DOHH2 (cell line): ENCODE measurements around the gene PTK7.

Experiments used
- H3F3A ChIP-seq: fragments of 200-600 bp; sonication (generic), shearing (Covaris generic); 2 replicates; pipeline ENCODE4 v1.6.0; 2016; ENCODE audit warnings: antibody characterized with exemption, mild to moderate bottlenecking; ENCODE audit not compliant: control insufficient read depth, insufficient read depth
- H3K27ac ChIP-seq: fragments of 200-600 bp; sonication (generic); 2 replicates; pipeline ENCODE4 v1.5.1; 2014; ENCODE audit warnings: low read depth, mild to moderate bottlenecking, low read length, moderate library complexity
- H3K27me3 ChIP-seq: fragments of 200-600 bp; sonication (generic); 2 replicates; pipeline ENCODE4 v1.6.1; 2014; ENCODE audit warnings: mild to moderate bottlenecking, low read length, mixed read lengths; ENCODE audit not compliant: control insufficient read depth
- H3K36me3 ChIP-seq: fragments of 200-600 bp; sonication (generic); 2 replicates; pipeline ENCODE4 v1.6.1; 2014; ENCODE audit warnings: mild to moderate bottlenecking, low read length, moderate library complexity, mixed read lengths; ENCODE audit not compliant: control insufficient read depth
- H3K4me1 ChIP-seq: fragments of 200-600 bp; sonication (generic); 2 replicates; pipeline ENCODE4 v1.6.1; 2014; ENCODE audit warnings: mild to moderate bottlenecking, low read length, mixed read lengths; ENCODE audit not compliant: control insufficient read depth
- H3K4me2 ChIP-seq: fragments of 200-600 bp; sonication (generic); 2 replicates; pipeline ENCODE4 v1.6.0; 2014; ENCODE audit warnings: mild to moderate bottlenecking, low read length, moderate library complexity
- H3K4me3 ChIP-seq: fragments of 200-600 bp; sonication (generic); 2 replicates; pipeline ENCODE4 v1.5.1; 2014; ENCODE audit warnings: mild to moderate bottlenecking, low read length, mixed read lengths
- H3K79me2 ChIP-seq: fragments of 200-600 bp; sonication (generic); 2 replicates; pipeline ENCODE4 v1.6.1; 2014; ENCODE audit warnings: mild to moderate bottlenecking, low read length, mixed read lengths; ENCODE audit not compliant: control insufficient read depth
- H3K9me2 ChIP-seq: fragments of 200-600 bp; sonication (generic); replicated peaks from 2 replicates; pipeline ENCODE4 v1.6.1; 2014; ENCODE audit warnings: mild to moderate bottlenecking, low read length, mixed read lengths; ENCODE audit not compliant: control insufficient read depth
- H3K9me3 ChIP-seq: fragments of 200-600 bp; sonication (generic); 2 replicates; pipeline ENCODE4 v1.6.1; 2014; ENCODE audit warnings: antibody characterized with exemption, low read length, mixed read lengths; ENCODE audit not compliant: control insufficient read depth, insufficient read depth
- H4K20me1 ChIP-seq: fragments of 200-600 bp; sonication (generic); 2 replicates; pipeline ENCODE4 v1.6.0; 2014; ENCODE audit warnings: low read depth, mild to moderate bottlenecking, antibody characterized with exemption, low read length, moderate library complexity; ENCODE audit not compliant: control insufficient read depth, insufficient read depth
- CTCF ChIP-seq: fragments of 200-600 bp; sonication (generic); IDR thresholded peaks from one replicate; pipeline ENCODE4 v1.5.1; 2014; ENCODE audit warnings: antibody characterized with exemption, mild to moderate bottlenecking, low read depth, low read length; ENCODE audit not compliant: poor library complexity, severe bottlenecking
- EZH2phosphoT487 ChIP-seq: fragments of 200-600 bp; sonication (generic); IDR thresholded peaks from 2 replicates; pipeline ENCODE4 v1.6.1; 2017; ENCODE audit warnings: borderline replicate concordance, mild to moderate bottlenecking, antibody characterized with exemption, low read length, moderate library complexity, mixed read lengths

The PTK7 gene

GRCh38 chr6:43189776-43190304, 113.7 kb downstream of the PTK7 start:
- no peak overlapping the region for H3K4me2 ChIP-seq
- no peaks in the 10 kb centered on the region for H3F3A ChIP-seq
- H3K27me3 ChIP-seq, result no peaks in the 10 kb centered on the region
- no peak for TF ChIP-seq CTCF
- TF ChIP-seq EZH2phosphoT487, result no peak
- peaks cover 60% of the 10 kb centered on the region for H3K36me3 ChIP-seq
- no peak overlapping the region for H3K27ac ChIP-seq
- no peaks in the 10 kb centered on the region for H3K9me3 ChIP-seq
- no peaks in the 10 kb centered on the region for H3K79me2 ChIP-seq
- H3K9me2 ChIP-seq, result no peaks in the 10 kb centered on the region
- no peaks in the 10 kb centered on the region for H3K4me1 ChIP-seq
- H3K4me3 ChIP-seq, result no peak overlapping the region
- H4K20me1 ChIP-seq, result no peaks in the 10 kb centered on the region

- H3K36me3 ChIP-seq, result peaks cover 49% of the 10 kb centered on the region
Measured at GRCh38 chr6:43192911-43193310, 116.8 kb downstream of the PTK7 start.

GRCh38 chr6:43193929-43194328, 117.8 kb downstream of the PTK7 start:
- Histone ChIP-seq H3K9me3 (no peaks in the 10 kb centered on the region), H3F3A (no peaks in the 10 kb centered on the region), H3K27me3 (no peaks in the 10 kb centered on the region), H3K4me1 (no peaks in the 10 kb centered on the region), H3K27ac (no peak overlapping the region), H3K36me3 (peaks cover 43% of the 10 kb centered on the region), H3K79me2 (no peaks in the 10 kb centered on the region), H4K20me1 (no peaks in the 10 kb centered on the region), H3K9me2 (no peaks in the 10 kb centered on the region), H3K4me2 (no peak overlapping the region), H3K4me3 (no peak overlapping the region)
- TF ChIP-seq CTCF, result no peak

More at GRCh38 chr6:43192911-43193310, 116.8 kb downstream of the PTK7 start:
- Histone ChIP-seq H3K79me2 (no peaks in the 10 kb centered on the region), H3K9me3 (no peaks in the 10 kb centered on the region), H3K27me3 (no peaks in the 10 kb centered on the region), H3K9me2 (no peaks in the 10 kb centered on the region), H4K20me1 (no peaks in the 10 kb centered on the region), H3K4me1 (no peaks in the 10 kb centered on the region), H3K27ac (no peak overlapping the region), H3K4me3 (no peak overlapping the region), H3K4me2 (no peak overlapping the region), H3F3A (no peaks in the 10 kb centered on the region)
- TF ChIP-seq EZH2phosphoT487 (no peak), CTCF (no peak)

- H3K9me3 ChIP-seq, result no peaks in the 10 kb centered on the region
- H4K20me1 ChIP-seq, result no peaks in the 10 kb centered on the region
- H3K27ac ChIP-seq, result no peak overlapping the region
- H3K36me3 ChIP-seq, result peaks cover 50% of the 10 kb centered on the region
- H3K4me2 ChIP-seq, result no peak overlapping the region
- H3K4me1 ChIP-seq, result no peaks in the 10 kb centered on the region
- H3K27me3 ChIP-seq, result no peaks in the 10 kb centered on the region
- H3K9me2 ChIP-seq, result no peaks in the 10 kb centered on the region
- no peak for TF ChIP-seq EZH2phosphoT487
- no peak for TF ChIP-seq CTCF
- no peaks in the 10 kb centered on the region for H3K79me2 ChIP-seq
- no peak overlapping the region for H3K4me3 ChIP-seq
- H3F3A ChIP-seq, result no peaks in the 10 kb centered on the region
Measured at GRCh38 chr6:43196337-43196736, 120.2 kb downstream of the PTK7 start.
